Muscle layer of duodenum (tissue), 2 donors: Measurements from ENCODE around the gene IGSF22.

ENCODE experiments used
- H3K27ac ChIP-seq: one replicate; pipeline ENCODE4 v1.7.0; 2013; ENCODE audit warnings: mild to moderate bottlenecking, low read length
- H3K27me3 ChIP-seq: one replicate; pipeline ENCODE4 v1.7.0; 2013; ENCODE audit warnings: low read depth, mild to moderate bottlenecking, control low read depth, low read length
- H3K36me3 ChIP-seq, 2 donors: one replicate each; pipeline ENCODE4 v1.7.0; 2013; ENCODE audit warnings: low read length in 2 of 2, control low read depth in 1 of 2, mild to moderate bottlenecking in 1 of 2; ENCODE audit not compliant: insufficient read depth in 2 of 2, control insufficient read depth in 1 of 2
- H3K4me1 ChIP-seq, 2 donors: one replicate each; pipeline ENCODE4 v1.7.0; 2013; ENCODE audit warnings: low read length in 2 of 2, mild to moderate bottlenecking in 2 of 2, control low read depth in 1 of 2, moderate library complexity in 1 of 2; ENCODE audit not compliant: insufficient read depth in 2 of 2, control insufficient read depth in 1 of 2
- H3K4me3 ChIP-seq, 2 donors: one replicate each; pipeline ENCODE4 v1.7.0; 2013; ENCODE audit warnings: low read length in 2 of 2, low read depth in 1 of 2, mild to moderate bottlenecking in 1 of 2
- H3K9me3 ChIP-seq, 2 donors: one replicate each; pipeline ENCODE4 v1.7.0; 2013; ENCODE audit warnings: low read length in 2 of 2, control low read depth in 1 of 2, mild to moderate bottlenecking in 1 of 2; ENCODE audit not compliant: control insufficient read depth in 1 of 2
- donor health status: healthy.

Gene IGSF22

DNA sequence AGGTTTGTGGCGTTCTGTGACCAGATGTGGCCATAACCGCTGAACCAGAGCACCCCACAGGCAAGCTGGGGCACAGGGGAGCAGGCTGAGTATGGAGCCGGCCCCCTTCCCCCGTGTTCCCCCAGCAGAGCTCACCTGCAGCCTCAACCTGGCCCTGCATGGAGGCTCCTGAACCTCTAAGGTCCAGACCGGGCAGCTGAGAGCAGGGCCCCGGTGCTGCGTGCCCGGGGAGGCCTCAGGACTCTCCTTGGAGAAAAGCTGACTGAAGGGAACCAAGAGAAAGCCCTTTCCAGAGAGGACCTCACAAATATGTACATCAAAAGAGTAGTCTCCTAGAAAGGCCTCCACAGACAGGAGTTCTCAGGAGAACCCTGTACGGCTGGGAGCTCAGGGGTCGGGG, 17.4 kb upstream of the IGSF22 start:
- no peak overlapping the region for H3K27ac ChIP-seq
- no peak overlapping the region for H3K4me3 ChIP-seq
- no peaks in the 10 kb centered on the region for H3K36me3 ChIP-seq
- no peaks in the 10 kb centered on the region for H3K27me3 ChIP-seq
- H3K4me1 ChIP-seq: no peaks in the 10 kb centered on the region
- H3K9me3 ChIP-seq: no peaks in the 10 kb centered on the region

- Histone ChIP-seq H3K27me3 (no peaks in the 10 kb centered on the region), H3K27ac (no peak overlapping the region), H3K9me3 (no peaks in the 10 kb centered on the region), H3K4me1 (no peaks in the 10 kb centered on the region), H3K36me3 (no peaks in the 10 kb centered on the region), H3K4me3 (no peak overlapping the region)
Measured at GRCh38 chr11:18741783-18742182, 15.8 kb upstream of the IGSF22 start.

DNA sequence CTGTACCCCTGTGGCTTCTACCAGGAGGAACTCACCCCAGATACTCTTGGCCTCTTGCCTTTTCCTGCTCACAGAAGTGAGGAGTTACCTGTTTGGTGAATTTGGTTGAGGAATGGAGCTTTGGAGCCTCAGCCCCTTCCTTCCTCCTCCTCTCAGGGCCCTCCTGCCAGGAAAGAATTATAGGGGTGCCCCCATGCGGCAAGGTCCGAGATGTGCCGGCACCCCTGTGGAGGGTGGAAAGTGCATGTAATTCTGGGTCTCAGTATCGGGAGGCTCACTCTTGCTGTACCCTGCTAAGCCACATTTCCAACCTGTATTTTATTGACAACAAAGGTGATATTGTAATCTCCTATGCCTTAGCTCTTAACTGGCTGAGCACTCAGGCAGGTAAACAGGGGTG, 13.7 kb upstream of the IGSF22 start:
- Histone ChIP-seq H3K36me3 (no peaks in the 10 kb centered on the region), H3K4me1 (no peaks in the 10 kb centered on the region), H3K4me3 (no peak overlapping the region), H3K27me3 (no peaks in the 10 kb centered on the region), H3K27ac (no peak overlapping the region), H3K9me3 (no peaks in the 10 kb centered on the region)

DNA sequence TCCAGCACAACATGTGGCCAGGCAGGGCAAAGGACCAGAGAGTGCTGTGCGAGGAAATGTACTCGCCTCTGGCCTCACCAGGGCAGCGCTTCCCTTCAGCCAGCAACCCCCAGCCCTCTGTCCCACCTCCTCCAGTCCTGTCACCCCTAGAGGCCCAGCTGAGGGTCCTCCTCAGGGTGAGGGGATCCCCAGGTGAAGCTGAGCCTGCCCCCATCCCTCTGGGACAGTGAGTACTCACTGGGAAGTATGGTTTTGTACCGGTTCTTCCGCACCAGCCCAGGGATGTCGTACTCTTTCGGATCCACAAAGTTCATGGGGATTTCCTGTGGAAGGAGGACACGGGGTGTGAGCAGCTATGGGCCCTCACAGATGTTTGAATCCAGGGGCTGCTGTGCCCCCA, 11.7 kb upstream of the IGSF22 start:
- Histone ChIP-seq H3K27me3 (no peaks in the 10 kb centered on the region), H3K36me3 (no peaks in the 10 kb centered on the region), H3K4me3 (no peak overlapping the region), H3K9me3 (no peaks in the 10 kb centered on the region), H3K4me1 (no peaks in the 10 kb centered on the region), H3K27ac (no peak overlapping the region)

DNA sequence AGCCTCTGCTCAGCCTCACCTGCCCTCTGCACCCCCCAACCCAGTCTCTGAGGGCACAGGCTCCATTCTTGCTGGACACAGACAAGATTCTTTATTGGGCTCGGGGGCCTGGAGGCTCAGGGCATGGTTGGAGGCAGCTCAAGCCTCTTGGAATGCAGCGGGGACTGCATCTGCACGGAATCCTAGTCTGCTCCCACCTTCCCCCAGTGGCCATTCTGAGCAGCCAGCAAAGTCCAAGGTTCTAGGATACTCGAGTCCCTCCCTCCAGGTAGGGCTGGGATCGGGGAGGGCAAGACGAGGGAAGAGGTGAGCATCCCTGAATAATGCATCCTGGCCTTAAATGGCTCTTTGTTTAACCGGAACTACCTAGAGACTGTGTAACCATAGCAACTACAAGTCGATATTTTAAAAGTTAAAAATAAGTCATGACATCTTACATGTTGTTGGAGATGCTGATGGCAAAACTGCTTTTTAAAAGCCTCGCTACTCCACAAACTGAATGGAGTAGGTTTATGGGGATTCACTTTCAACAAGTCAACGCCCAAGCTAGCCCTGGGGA, 10.7 kb upstream of the IGSF22 start:
- no peaks in the 10 kb centered on the region for H3K4me1 ChIP-seq
- H3K27me3 ChIP-seq: no peaks in the 10 kb centered on the region
- no peaks in the 10 kb centered on the region for H3K9me3 ChIP-seq
- H3K27ac ChIP-seq: no peak overlapping the region
- H3K4me3 ChIP-seq: no peak overlapping the region
- no peaks in the 10 kb centered on the region for H3K36me3 ChIP-seq

DNA sequence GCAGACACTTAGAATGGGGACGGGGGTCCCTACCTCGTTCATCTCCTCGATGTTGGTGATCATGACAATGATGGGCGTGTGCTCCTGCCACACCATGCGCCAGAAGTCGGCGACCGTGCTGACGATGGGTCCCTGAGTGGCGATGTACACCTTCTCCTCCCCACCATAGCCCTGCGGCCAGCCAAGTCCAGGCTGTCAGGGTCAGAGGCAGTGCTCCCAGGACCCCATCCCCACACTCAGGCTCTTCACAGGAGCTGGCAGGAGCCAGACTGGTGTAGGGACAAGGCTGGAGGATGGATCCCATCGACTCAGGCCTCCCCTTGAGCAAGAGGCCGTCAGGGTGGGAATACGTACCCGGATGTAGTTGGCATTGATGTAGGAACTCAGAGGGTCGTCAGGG, 7.2 kb upstream of the IGSF22 start:
- Histone ChIP-seq H3K4me3 (no peak overlapping the region), H3K4me1 (no peaks in the 10 kb centered on the region), H3K9me3 (no peaks in the 10 kb centered on the region), H3K27ac (no peak overlapping the region), H3K36me3 (no peaks in the 10 kb centered on the region), H3K27me3 (no peaks in the 10 kb centered on the region)

GRCh38 chr11:18731949-18732821, 6.2 kb upstream of the IGSF22 start:
- Histone ChIP-seq H3K36me3 (no peaks in the 10 kb centered on the region), H3K27me3 (no peaks in the 10 kb centered on the region), H3K4me3 (no peak overlapping the region), H3K27ac (no peak overlapping the region), H3K9me3 (no peaks in the 10 kb centered on the region), H3K4me1 (no peaks in the 10 kb centered on the region)

DNA sequence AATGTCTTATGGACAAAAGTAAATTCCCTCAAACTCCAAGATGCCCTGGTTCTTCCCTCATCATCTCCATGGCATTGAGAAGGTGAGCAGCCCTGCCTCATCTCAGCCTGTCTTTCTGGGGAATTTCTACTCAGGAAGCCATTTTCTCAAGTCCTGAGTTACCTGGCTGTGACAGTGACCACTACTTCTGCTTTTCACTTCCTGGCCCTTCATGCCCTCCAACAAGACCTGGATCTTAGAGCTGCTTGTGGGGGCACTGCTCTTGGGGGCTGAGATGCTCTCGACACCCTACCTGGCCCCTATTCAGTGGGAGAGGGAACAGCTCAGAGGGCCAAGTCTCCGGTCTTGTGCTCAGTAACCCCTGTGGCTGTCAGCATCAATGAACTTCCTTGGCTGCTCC, 5.5 kb upstream of the IGSF22 start:
- no peak overlapping the region for H3K4me3 ChIP-seq
- H3K9me3 ChIP-seq: no peaks in the 10 kb centered on the region
- no peaks in the 10 kb centered on the region for H3K27me3 ChIP-seq
- H3K27ac ChIP-seq: no peak overlapping the region
- no peaks in the 10 kb centered on the region for H3K4me1 ChIP-seq
- H3K36me3 ChIP-seq: no peaks in the 10 kb centered on the region

DNA sequence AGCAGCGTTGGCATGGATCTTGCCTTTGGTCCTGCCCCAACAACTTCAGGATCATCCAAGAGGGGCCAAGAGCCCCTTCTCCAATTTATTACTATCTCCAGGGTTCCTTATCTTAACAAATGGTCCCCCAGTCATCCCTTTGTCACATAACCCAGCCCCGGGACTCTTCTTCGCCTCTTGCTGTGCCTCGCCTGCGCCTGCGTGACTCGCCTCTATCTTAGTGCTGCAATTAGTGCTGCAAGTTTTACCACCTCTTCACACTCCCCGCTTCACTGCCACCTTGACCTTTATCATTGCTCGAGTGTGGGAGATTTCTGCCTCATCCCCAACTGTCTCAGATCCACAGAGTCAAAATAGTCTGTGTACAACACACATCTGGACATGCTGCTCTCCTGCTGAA, 4.0 kb upstream of the IGSF22 start:
- H3K27ac ChIP-seq: no peak overlapping the region

GRCh38 chr11:18729426-18729825, 3.4 kb upstream of the IGSF22 start:
- Histone ChIP-seq H3K4me3 (no peak overlapping the region), H3K36me3 (no peaks in the 10 kb centered on the region), H3K27ac (no peak overlapping the region), H3K9me3 (no peaks in the 10 kb centered on the region), H3K4me1 (no peaks in the 10 kb centered on the region), H3K27me3 (no peaks in the 10 kb centered on the region)

More for the DNA sequence above, 4.0 kb upstream of the IGSF22 start:
- no peaks in the 10 kb centered on the region for H3K4me1 ChIP-seq
- no peaks in the 10 kb centered on the region for H3K36me3 ChIP-seq
- no peak overlapping the region for H3K4me3 ChIP-seq
- no peaks in the 10 kb centered on the region for H3K27me3 ChIP-seq
- no peaks in the 10 kb centered on the region for H3K9me3 ChIP-seq

DNA sequence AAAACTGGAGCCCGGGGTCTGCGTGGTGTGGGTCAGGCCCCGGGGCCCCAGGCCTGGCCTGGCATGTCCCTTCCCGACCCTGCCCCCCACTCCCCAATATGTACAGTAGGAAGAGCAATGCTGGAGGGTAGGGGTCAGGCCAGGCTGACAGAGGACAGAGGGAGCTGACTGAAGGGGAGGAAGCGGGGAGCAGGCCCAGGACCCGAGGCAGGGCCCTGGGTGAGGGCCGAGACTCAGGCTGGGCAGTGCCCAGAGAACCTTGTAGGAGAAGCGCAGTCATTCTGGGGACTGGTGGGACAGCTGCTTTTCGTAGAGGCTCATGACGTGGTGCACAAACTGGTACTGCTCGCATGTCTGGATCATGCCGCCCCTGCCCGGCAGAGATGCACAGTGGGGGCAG, 2.7 kb upstream of the IGSF22 start:
- Histone ChIP-seq H3K27me3 (no peaks in the 10 kb centered on the region), H3K4me1 (no peaks in the 10 kb centered on the region), H3K36me3 (no peaks in the 10 kb centered on the region), H3K4me3 (no peak overlapping the region), H3K9me3 (no peaks in the 10 kb centered on the region), H3K27ac (no peak overlapping the region)
